Smooth muscle cell (in vitro differentiated cells): Measurements from ENCODE around the gene GPD1. TPM values are rescaled to one million over a fixed set of nuclear protein-coding genes. Genes with fewer than 3 reads are reported as not detected.

Experiments
- DNase-seq: peaks from one replicate; lab custom pipeline; 2025; ENCODE audit not compliant: unreplicated experiment; lab: John Stamatoyannopoulos, UW
- H2AFZ ChIP-seq: fragments of 200-600 bp; sonication (generic); 2 replicates; pipeline ENCODE4 v1.6.0; 2016; ENCODE audit warnings: antibody characterized with exemption, low read depth, mild to moderate bottlenecking
- H3F3A ChIP-seq: fragments of 200-600 bp; sonication (generic); 2 replicates; pipeline ENCODE4 v1.6.0; 2017; ENCODE audit warnings: antibody characterized with exemption, low read depth
- H3K27ac ChIP-seq: fragments of 200-600 bp; sonication (generic); 2 replicates; pipeline ENCODE4 v1.5.1; 2016; ENCODE audit warnings: low read depth, mild to moderate bottlenecking
- H3K27me3 ChIP-seq: fragments of 200-600 bp; sonication (generic); 2 replicates; pipeline ENCODE4 v1.6.1; 2016; ENCODE audit warnings: low read depth, mild to moderate bottlenecking
- H3K36me3 ChIP-seq: fragments of 200-600 bp; sonication (generic); 2 replicates; pipeline ENCODE4 v1.5.1; 2016; ENCODE audit warnings: low read depth
- H3K4me1 ChIP-seq: fragments of 200-600 bp; sonication (generic); 2 replicates; pipeline ENCODE4 v1.5.1; 2016; ENCODE audit warnings: low read depth
- H3K4me2 ChIP-seq: fragments of 200-600 bp; sonication (generic); 2 replicates; pipeline ENCODE4 v1.6.0; 2016; ENCODE audit warnings: mild to moderate bottlenecking
- H3K4me3 ChIP-seq: fragments of 200-600 bp; sonication (generic); 2 replicates; pipeline ENCODE4 v1.5.1; 2016; ENCODE audit warnings: mild to moderate bottlenecking
- H3K79me2 ChIP-seq: fragments of 200-600 bp; sonication (generic); 2 replicates; pipeline ENCODE4 v1.6.0; 2016; ENCODE audit warnings: low read depth, mild to moderate bottlenecking
- H3K9ac ChIP-seq: fragments of 200-600 bp; sonication (generic); 2 replicates; pipeline ENCODE4 v1.6.0; 2016; ENCODE audit warnings: low read depth
- H3K9me3 ChIP-seq: fragments of 200-600 bp; sonication (generic); replicated peaks from 2 replicates; pipeline ENCODE4 v1.5.1; 2016; ENCODE audit warnings: low read depth
- H4K20me1 ChIP-seq: fragments of 200-600 bp; sonication (generic); 2 replicates; pipeline ENCODE4 v1.6.0; 2016; ENCODE audit warnings: low read depth
- CTCF ChIP-seq: fragments of 200-600 bp; sonication (generic); IDR thresholded peaks from 2 replicates; pipeline ENCODE4 v1.5.1; 2017; ENCODE audit warnings: borderline replicate concordance, mild to moderate bottlenecking, antibody characterized with exemption; ENCODE audit not compliant: insufficient read depth, poor library complexity, severe bottlenecking
- WGBS: methylation state at CpG from one replicate; pipeline ENCODE4 v1.1.7; 2016; ENCODE audit warnings: low lambda C conversion rate; 5-methylcytosine and 5-hydroxymethylcytosine counted together
- polyA plus RNA-seq: library from polyadenylated mRNA; unstranded; fragments of >200 nt; fragmentation: Nextera tagmentation; extraction: Ambion mirVana; gene quantifications from 2 replicates; pipeline ENCODE4 v1.2.1, GENCODE V29; 2016
- total RNA-seq: library from RNA; depleted of rRNA; stranded (reverse); fragments of >200 nt; gene quantifications from 2 replicates; pipeline ENCODE4 v1.2.3, GENCODE V29; 2014

The GPD1 gene
- total and polyA plus RNA-seq, 2 experiments from 2014 or later: 0.24 TPM; not detected in 1

GRCh38 chr12:50074936-50075807, 28.6 kb upstream of the GPD1 start:
- H4K20me1 ChIP-seq: no peaks in the 10 kb centered on the region
- H3K27ac ChIP-seq: no peak overlapping the region
- no peak overlapping the region for H2AFZ ChIP-seq
- no peak overlapping the region for H3K9ac ChIP-seq
- 15% methylated on average over 9 of the region's 9 CpGs for WGBS
- H3K4me1 ChIP-seq: no peaks in the 10 kb centered on the region
- H3K27me3 ChIP-seq: no peaks in the 10 kb centered on the region
- H3K9me3 ChIP-seq: no peaks in the 10 kb centered on the region
- H3K36me3 ChIP-seq: no peaks in the 10 kb centered on the region
- no peak overlapping the region for H3K4me3 ChIP-seq
- TF ChIP-seq CTCF: peak; percentile 87
- no peaks in the 10 kb centered on the region for H3F3A ChIP-seq
- no peaks in the 10 kb centered on the region for H3K79me2 ChIP-seq
- peak; percentile 54 for DNase-seq
- H3K4me2 ChIP-seq: no peak overlapping the region

- WGBS: 95% methylated on average over 1 of the region's 1 CpG
- Histone ChIP-seq H2AFZ (no peak overlapping the region), H3K4me1 (no peaks in the 10 kb centered on the region)
Observed at GRCh38 chr12:50075808-50076170, 28.0 kb upstream of the GPD1 start.

GRCh38 chr12:50077099-50077498, 26.7 kb upstream of the GPD1 start:
- Histone ChIP-seq H4K20me1 (no peaks in the 10 kb centered on the region), H3K9ac (no peak overlapping the region), H3K27ac (no peak overlapping the region), H3K4me1 (no peaks in the 10 kb centered on the region), H3K27me3 (no peaks in the 10 kb centered on the region), H2AFZ (no peak overlapping the region), H3F3A (no peaks in the 10 kb centered on the region), H3K4me2 (no peak overlapping the region), H3K9me3 (no peaks in the 10 kb centered on the region), H3K36me3 (no peaks in the 10 kb centered on the region), H3K79me2 (no peaks in the 10 kb centered on the region), H3K4me3 (no peak overlapping the region)
- TF ChIP-seq CTCF: no peak
- WGBS: 94% methylated on average over 12 of the region's 12 CpGs
- DNase-seq: no peak

More at GRCh38 chr12:50075808-50076170, 28.0 kb upstream of the GPD1 start:
- no peak for DNase-seq
- Histone ChIP-seq H3K4me2 (no peak overlapping the region), H3K9ac (no peak overlapping the region), H3F3A (no peaks in the 10 kb centered on the region), H3K27me3 (no peaks in the 10 kb centered on the region), H3K9me3 (no peaks in the 10 kb centered on the region), H3K79me2 (no peaks in the 10 kb centered on the region), H3K27ac (no peak overlapping the region), H3K4me3 (no peak overlapping the region), H3K36me3 (no peaks in the 10 kb centered on the region), H4K20me1 (no peaks in the 10 kb centered on the region)
- no peak for TF ChIP-seq CTCF

GRCh38 chr12:50078281-50078680, 25.5 kb upstream of the GPD1 start:
- no peaks in the 10 kb centered on the region for H4K20me1 ChIP-seq
- 92% methylated on average over 9 of the region's 10 CpGs for WGBS
- no peak overlapping the region for H3K9ac ChIP-seq
- H3K4me2 ChIP-seq: no peak overlapping the region
- H3K9me3 ChIP-seq: no peaks in the 10 kb centered on the region
- no peaks in the 10 kb centered on the region for H3K36me3 ChIP-seq
- no peak overlapping the region for H3K4me3 ChIP-seq
- H2AFZ ChIP-seq: no peak overlapping the region
- no peaks in the 10 kb centered on the region for H3K27me3 ChIP-seq
- H3K79me2 ChIP-seq: no peaks in the 10 kb centered on the region
- H3K4me1 ChIP-seq: no peaks in the 10 kb centered on the region
- H3F3A ChIP-seq: no peaks in the 10 kb centered on the region
- TF ChIP-seq CTCF: no peak
- DNase-seq: no peak
- H3K27ac ChIP-seq: no peak overlapping the region
